GM18519 (cell line): ENCODE measurements around the gene TMTC2.
A peak's percentile ranks its signal among the peaks of the same experiment; 100 is the strongest.
"Not testable (repeated sequence)": the region's sequence is repeated elsewhere in the genome, so short reads cannot be mapped to it uniquely, and the experiment has no call there.

ENCODE experiments used
- ATAC-seq: cut with Tn5 transposase; IDR thresholded peaks from one replicate; pipeline ENCODE4 v1.9.1; 2021; ENCODE audit warnings: mild to moderate bottlenecking, moderate library complexity; ENCODE audit not compliant: unreplicated experiment, low FRiP score

TMTC2 gene

GRCh38 chr12:82723093-82723492 is 36.4 kb downstream of the TMTC2 start:
- peak; percentile 70 for ATAC-seq

- ATAC-seq = no peak
Measured at GRCh38 chr12:82723891-82724290, 37.2 kb downstream of the TMTC2 start.

- ATAC-seq = no peak
Measured at GRCh38 chr12:82725741-82726140, 39.0 kb downstream of the TMTC2 start.

GRCh38 chr12:82727886-82728285 is 41.2 kb downstream of the TMTC2 start:
- no peak for ATAC-seq

- no peak for ATAC-seq
Measured at GRCh38 chr12:82728710-82729109, 42.0 kb downstream of the TMTC2 start.

DNA sequence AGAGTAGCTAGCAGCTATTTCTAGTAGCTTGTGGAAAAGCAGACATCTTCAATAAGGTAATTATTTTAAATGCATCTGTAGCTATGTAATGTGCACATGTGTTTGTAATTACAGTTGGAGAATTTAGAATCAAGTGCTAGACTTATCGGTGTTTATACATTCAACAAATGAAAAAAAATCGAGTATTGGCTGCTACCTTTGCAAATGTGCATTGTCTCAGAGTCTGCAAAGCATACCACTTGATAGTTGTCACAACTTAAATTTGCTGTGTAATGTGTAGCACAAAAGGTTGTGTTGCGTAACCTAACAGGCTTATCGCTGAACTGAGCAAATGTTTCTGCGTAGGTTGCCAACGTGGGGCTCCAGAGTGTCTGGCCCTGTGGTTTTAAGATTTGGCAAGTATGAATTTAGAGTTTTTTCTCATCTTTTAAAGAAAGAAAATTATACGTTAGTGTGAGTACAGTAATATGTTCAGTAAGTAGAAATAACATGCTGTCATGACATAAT is 44.3 kb downstream of the TMTC2 start:
- no peak for ATAC-seq

- ATAC-seq = no peak
Measured at GRCh38 chr12:82740129-82741000, 53.7 kb downstream of the TMTC2 start.

DNA sequence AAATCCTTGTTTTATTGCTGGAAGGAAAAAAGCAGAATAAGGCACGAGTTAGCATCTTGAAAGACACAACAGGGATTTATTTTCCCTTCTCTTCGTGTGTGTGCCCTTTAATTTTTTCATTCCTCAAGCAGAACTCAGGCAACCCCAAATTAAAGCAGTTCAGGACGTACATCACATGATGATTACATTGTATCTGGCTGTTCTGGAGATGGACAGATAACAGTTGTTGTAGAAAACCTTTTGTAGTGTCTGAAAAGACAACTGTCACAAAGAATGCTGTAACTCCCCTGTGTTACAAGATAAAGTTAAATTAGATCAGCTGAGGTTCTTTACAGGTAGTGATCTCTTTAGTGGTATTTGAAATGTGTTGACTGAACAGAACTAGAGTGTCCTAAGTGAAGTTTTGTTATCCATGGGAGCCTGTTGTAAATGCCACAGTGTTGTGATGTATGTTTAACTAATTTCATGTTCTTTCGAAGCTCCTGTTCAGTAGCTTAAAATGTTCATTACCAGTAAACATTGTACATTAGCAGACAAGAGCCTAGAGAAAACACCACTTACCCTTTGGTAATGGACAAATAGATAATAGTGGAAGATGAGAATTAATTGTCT is 58.5 kb downstream of the TMTC2 start:
- ATAC-seq = no peak

- no peak for ATAC-seq
Measured at GRCh38 chr12:82745807-82746206, 59.1 kb downstream of the TMTC2 start.

- no peak for ATAC-seq
Measured at GRCh38 chr12:82746668-82747067, 60.0 kb downstream of the TMTC2 start.

GRCh38 chr12:82749015-82749414 is 62.3 kb downstream of the TMTC2 start:
- no peak for ATAC-seq

DNA sequence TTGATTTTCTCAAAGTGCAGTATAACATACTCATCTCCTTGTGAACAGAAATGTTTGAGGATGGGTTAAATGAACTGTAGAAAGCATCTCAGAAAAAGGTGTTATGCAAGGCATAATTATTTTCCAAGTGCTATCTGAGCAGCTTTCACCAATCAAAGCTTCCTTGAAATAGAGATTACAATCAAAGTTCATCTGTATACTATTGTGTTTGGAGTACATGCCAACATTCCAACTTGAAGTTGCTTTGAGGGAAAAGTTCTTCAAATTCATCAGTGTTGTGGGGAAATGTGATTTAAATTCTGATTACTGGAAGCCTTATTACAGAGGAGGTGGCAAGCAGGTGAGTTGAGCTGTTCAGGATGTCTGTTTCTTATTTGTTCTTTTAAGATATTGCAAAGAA is 68.2 kb downstream of the TMTC2 start:
- ATAC-seq = no peak

GRCh38 chr12:82756303-82756702 is 69.6 kb downstream of the TMTC2 start:
- ATAC-seq = no peak

GRCh38 chr12:82757059-82757458 is 70.4 kb downstream of the TMTC2 start:
- ATAC-seq = no peak

DNA sequence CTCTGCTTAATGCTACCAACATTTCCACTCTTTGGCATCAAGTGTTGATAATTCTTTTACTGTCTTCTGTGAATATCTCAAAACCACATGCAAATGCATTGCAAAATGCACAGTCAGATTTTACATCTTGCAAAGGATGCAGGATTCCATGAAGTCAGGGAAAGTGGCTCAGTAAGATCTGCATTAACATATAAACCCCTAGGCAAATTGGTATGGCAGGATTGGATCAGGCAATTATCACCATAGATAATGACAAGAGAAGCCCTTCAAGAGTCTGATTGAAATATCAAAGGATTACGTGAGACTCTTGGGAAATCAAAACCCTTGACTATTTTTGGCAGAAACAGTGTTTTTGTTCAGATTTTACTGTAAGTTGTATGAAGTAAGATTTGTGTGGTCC is 71.0 kb downstream of the TMTC2 start:
- no peak for ATAC-seq

DNA sequence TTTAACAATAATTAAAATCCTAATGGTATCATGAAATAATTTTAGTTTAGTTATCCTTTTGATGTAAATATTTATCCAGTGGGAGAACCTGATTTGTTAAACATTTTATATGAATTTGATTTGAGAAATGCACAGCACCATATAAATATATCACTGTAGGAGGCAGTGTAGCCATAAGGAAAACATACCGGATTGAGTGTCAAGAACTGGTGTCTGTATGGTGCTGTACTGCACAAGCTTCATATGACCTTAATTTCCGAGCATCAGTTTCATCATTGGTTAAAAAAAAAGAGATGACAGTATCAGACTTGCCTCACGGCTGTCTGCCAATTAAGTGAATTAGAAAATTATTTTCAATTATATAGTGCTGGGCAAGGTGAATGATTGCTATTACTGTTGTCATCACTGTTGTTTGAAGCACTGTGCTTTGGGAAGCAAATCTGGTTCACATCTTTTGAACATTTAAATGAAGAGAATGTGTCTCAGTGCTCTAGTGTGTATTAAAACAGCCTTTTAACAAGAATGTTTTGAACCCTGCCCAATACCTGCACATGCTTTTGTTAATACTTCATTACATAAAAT is 72.1 kb downstream of the TMTC2 start:
- ATAC-seq = no peak

- no peak for ATAC-seq
Measured at GRCh38 chr12:82760423-82760822, 73.7 kb downstream of the TMTC2 start.

GRCh38 chr12:82765206-82765605 is 78.5 kb downstream of the TMTC2 start:
- not testable (repeated sequence) for ATAC-seq

DNA sequence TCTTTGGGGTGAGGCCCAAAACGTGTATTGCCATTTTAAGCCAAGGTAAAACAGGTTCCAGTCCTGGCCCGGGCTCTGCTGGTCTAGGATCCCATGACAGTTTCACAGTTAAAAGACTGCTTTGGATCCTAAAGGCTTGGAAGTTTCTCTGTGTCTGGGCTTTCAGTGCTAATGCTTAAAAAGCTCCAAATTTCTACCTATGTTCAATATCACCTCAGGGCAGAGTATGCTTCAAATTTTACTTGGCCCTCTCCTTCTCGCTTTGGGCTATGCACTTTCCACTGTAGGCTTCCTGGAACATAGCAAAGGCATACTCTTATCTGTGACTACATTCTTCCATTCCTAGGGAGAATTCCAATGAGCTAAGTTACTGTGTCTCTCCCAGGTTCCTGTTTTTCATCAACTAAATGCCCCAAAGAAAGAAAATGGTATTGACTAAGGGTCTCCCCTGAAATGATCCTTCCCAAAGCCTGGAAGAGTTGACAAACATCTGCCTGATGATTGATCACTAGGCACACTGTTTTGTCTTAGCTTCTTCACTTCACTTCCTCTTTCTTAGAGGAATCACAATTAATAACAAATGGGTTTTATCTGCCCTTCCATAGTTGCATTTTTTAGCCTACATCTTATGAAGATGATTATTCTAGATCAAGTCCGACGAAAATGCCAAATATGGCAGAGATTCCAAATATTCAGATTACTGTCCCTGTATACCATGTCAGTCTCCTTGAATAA is 79.4 kb downstream of the TMTC2 start:
- no peak for ATAC-seq

DNA sequence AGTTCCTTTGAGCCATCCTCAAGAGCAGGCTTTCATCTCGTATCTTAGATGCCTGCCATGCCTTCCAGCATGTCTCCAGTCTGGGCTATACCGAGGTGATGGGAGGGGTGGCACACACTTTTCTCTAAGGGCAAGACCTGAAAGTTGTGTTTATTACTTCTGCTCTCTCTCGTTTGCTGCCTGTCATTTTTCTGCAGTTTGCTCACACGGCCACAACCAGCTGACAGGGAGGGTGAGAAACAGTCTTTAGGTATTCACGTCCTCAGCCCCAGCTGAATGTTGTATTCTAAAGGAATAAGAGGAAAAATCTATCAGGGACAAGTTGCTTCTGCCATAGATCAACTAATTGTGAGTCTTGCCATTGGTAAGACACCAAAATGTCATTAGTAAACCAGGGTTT is 88.0 kb downstream of the TMTC2 start:
- no peak for ATAC-seq

DNA sequence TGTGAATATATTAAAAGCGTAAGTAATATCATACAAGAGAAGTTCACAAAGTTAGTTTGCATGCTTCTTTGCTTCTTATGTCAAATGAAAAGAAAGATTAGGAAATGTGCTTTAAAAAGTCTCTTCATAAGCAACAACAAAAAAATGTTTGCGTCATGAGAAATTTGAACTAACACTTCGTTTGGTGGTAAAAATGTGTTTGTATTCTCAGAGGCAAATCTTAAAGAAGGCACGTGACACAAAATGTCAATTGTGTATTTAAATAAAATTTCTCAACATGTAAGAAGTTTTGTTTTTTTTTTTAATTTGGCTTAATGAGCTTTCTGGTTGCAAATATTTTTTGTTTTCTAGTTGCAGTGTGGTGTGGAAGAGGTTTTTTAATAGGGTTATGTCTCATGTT is 93.8 kb downstream of the TMTC2 start:
- ATAC-seq = no peak
